Activated CD8-positive, alpha-beta memory T cell treated with anti-CD3 and anti-CD28 coated beads, Interleukin-2, amount 50 U/mL, for 48 hours (primary cell): ENCODE data around the gene ANKMY1.

Source experiments
- DNase-seq: peaks from one replicate; pipeline ENCODE4 v3.0.0-alpha.2; 2020

Gene ANKMY1

DNA sequence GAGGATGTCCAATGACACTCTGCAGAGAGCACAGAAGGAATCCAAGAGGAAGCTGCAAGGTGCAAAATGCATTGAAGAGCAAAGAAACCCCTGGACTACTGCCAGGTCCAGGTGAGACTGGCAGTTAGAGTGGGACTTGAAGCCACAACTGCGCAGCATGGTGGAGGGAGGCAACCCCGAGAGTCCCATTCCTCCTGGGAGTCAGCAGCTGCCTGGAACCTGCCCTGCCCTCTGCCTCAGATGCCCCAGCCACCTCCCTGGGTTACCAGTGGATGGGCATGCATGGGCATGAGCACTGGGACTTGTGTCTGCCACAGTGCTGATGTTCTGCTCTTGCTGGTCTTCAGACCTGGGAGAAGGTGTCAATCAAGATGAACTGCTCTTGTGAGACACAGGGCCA lies 43.2 kb downstream of the ANKMY1 start:
- DNase-seq, result peak; percentile 46

DNA sequence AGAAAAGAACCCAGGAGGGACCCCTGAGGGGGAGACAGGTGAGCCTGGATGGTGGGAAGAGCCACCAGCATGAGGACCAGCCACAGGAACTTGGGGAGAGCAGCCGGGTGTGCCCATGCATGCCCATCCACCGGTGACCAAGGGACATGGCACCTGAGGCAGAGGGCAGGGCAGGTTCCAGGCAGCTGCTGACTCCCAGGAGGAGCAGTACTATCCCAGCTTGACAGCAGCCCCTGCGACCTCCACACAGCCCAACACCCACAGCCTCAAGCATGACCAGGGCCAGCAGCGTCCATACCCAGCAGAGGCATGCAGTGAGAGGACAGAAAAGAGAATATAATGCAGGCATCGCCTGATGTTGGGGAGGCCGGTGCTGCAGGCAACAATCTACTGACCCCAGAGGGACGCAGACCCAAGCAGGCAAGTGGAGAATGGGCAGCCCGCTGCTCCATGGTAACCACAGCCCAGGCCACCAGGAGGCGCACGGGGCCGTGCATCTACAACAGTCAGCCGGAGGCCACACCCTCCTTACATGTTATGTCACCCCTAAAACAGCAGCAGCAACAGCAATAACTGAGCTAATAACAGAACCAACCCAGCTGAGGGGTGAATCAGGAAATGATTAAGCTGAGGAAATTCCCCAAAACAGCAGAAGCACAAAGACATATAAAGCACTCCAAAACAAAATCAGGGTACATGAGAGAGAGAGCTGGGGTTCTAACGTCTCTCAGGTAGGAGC lies 44.1 kb downstream of the ANKMY1 start:
- DNase-seq, result peak; percentile 90

DNA sequence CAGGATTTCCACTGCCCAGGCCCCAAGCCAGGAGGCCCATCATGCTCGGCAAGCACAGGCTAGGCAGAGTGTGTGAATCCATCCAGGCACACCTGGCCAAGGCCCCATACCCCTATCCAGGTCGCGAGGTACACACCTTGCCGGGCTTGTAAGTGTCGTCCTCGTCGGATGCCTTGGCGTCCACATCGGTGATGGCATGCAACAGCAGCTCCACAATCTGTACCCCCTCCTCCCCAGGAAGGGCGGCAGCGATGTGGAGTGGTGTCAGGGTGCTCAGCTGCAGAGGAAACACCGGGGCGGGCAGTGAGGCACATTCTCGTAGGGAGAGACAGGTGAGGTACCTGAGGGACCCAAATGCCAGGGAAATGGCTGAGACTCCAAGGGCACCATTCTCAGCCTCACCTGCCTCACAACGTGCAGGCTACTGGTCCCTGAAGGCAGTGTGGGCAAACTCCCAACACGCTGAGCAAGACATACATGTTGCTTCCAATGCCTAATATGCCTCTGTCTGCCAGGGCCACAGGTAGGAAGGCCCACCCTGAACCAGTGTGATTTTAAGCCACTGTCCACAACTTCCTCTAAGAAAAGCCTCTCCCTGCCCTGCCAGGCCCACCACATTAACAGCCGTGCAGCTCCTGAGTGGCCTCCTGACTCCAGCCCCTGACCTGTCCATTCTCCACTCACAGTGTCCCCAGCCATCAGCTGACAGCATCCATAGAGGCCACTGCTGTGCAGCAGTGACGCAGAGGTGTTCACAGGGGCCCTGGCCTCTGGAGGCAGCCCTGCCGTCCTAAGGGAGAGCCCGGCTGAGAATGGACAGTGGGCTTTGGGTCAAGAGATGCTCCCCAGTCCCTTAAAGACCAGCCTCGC lies 44.9 kb downstream of the ANKMY1 start:
- DNase-seq, result peak; percentile 44

DNA sequence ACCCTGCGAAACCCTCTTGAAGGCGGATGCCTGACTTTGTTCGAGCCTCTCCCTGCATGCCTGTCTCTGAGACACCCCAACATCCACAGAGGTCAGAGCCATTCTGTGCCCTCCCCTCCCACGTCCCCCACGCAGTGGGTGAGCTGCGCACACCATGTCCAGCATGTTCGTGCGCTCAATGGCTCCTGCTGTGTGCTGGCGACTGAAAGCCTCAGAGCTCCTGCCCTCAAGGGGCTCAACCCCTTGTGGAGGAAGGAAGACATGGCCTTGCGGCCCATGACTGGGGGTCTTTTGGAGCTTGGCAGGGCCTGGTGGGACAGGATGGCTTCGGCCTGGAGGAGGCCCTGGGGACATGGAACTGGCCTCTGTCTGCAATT lies 45.7 kb downstream of the ANKMY1 start:
- peak; percentile 32 for DNase-seq

DNA sequence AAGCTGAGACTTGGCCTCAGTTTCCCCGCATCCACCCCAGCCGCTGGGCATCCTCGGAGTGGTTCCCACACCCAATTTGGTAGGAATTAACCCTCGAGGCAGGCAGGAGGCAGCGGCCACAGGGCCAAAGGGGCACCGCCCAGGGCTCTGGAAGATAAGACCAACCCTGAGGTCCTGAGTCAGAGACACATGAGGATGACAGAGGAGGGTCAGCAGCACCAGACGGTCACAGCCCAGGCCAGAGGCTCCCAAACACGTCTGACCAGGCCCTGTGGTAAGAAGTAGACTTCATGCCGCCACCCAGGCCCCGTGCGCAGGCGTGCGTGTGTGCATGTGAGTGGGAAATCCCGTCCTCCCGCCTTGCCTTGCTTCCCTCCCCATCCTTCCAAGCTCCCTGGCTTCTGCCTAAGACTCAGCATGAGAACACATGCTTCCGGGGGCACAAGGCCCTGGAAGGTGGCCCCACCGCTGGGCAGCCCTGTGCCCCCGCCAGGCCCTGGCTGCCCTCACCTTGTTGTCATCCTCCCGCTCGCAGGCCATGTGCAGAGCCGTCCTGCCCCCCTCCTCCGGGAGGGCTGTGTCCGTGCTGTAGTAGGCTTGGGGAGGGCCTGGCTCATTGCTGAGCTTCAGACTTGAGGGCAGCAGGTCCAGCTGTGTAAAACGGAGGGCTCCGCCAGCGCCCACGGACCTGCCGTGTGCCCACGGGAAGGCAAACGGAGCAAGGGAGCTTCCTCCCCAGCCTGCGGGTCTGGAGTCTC lies 46.3 kb downstream of the ANKMY1 start:
- peak; percentile 39 for DNase-seq

DNA sequence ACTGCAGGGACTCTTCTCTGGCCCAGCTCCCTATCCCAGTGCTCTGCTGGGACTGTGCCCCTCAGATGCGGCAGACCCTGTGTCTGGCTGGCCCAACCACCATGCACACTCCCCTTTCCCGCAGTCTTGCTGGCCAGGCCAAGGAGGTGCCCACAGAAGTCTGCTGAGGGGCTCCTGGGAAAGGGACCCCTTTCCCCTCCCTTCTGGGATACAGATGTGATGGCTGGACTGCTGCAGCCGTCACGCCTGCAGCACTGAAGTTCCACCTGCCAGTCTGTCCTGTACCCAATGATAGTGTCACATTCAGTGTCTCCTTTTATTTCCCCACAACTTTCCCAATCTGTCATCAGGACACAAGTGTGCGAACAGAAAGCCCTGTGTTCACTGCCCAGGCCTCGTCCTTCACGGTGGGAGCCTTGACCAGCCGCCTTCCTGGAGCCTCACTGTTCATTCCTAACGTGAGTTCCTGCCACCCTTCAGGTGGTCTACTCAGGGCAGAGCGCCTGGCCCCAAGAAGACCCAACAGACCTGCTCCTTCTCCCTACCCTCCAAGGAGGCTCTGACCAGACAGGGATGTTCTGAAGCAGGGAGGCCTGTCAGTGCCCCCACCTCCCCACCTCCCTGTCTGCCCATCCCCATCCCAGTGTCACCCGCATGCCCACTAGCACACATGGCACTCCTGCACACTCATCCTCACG lies 47.1 kb downstream of the ANKMY1 start:
- no peak for DNase-seq

DNA sequence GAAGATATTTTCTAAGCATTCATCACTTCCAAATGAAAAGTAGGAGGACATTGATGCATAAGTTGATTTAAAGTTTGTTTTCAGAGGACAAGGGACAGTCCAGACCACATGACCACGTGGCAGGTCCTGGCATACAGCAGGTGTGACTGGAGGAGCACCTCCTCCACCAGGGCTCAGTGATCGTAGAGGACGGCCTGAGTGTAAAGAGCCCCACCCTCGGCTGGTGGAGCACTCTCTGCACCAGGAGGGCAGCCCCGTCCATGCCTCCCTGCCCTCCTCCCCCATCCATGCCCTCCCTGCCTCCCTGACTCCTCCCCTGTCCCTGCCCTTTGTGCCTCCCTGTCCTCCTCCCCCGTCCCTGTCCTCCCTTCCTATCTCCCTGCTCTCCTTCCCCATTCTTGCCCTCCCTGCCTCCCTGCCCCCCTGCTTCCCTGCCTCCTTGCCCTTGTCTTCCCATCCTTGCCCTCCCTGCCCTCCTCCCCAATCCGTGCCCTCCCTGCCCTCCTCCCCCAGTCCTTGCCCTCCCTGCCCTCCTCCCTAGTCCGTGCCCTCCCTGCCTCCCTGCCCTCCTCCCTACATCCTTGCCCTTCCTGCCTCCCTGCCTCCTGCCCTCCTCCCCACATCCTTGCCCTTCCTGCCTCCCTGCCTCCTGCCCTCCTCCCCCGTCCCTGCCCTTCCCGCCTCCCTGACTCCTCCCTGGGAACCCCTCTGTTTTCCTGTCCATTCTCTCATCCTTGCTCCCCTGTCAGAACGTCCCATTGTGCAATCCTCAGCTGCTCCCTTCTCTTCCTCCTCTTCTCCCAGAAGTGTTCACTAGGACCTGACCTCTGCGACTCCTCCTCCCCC lies 47.9 kb downstream of the ANKMY1 start:
- DNase-seq, result peak; percentile 32

DNA sequence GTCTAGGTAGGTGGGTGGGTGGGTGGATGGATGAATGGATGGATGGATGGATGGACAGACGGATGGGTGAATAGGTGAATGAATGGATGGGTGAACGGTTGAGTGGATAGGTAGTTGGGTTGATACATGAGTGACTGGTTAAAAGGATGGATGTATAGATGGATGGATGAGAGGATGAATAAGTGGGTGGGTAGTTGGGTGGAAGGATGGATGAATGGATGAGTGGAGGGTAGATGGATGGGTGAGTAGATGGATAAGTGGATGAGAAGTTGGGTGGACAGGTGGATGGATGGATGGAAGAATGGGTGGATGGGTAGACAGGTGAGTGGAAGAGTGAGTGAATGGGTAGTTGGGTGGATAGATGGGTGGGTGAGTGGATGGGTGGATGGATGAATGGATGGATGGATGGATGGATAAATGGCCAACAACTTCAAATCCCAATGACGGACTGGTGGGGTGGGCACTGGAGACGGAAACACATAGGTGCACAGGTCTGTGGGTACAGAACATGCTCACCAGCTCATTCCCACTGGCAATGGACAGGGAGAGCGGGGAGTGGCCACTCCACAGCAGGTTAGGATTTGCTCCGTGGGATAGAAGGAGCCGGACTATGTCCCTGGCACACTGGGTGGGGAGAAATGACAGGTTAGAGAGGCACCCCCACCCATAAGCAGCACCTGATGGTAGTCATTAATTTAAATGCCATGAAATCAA lies 48.8 kb downstream of the ANKMY1 start:
- peak; percentile 26 for DNase-seq

DNA sequence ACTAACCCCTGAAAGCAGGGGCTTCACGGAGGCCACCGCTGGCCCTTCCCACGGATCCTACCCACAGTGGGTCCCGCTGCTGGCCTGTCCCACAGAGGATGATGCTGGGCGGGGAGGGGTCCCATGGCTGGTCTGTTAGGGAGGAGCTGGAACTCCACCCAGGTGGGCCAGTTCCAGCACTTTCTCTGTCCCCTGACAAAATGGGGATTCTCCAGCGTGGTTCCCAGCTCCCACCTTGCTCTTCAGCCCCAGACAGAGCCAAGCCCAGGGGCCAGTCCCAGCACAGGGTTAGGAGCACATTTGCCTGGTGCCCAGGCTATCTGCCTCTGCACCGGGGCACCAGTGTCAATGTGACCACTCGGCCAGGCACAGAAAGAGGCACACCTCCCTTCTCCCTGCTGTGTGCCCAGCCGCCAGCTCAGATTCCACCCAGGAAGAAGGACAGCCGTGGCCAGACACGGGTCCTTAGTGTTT lies 50.0 kb downstream of the ANKMY1 start:
- peak; percentile 26 for DNase-seq

DNA sequence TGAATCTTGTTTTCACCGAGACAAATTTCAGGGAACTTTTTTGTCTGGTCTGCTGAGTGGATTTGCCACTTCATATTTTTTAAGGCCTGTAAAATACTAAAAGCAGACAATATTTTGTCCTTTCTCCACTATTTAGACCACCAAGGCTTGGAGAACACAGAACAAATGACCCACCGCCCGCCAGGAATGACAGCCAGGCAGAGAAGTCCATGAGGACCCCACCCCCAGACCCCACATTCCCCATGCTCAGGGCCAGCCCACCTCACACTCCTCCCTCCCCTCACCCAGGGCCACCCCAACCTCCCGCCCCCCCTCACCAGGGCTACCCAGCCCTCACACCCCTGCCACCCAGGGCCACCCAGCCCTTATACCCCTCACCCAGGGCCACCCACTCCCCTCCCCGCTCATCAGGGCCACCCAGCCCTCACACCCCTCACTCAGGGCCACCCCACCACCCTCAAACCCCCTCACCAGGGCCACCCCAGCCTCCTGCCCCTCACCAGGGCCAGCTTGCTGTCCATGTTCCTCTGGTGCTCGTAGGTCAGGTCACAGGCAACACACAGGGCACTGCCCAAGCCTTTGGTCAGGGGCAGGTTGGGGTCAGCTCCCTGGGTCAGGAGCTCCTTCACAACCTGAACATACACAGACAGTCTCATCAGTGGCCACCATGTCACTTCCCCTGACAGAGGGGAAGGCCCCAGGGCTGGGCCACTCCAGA lies 50.6 kb downstream of the ANKMY1 start:
- DNase-seq, result no peak

DNA sequence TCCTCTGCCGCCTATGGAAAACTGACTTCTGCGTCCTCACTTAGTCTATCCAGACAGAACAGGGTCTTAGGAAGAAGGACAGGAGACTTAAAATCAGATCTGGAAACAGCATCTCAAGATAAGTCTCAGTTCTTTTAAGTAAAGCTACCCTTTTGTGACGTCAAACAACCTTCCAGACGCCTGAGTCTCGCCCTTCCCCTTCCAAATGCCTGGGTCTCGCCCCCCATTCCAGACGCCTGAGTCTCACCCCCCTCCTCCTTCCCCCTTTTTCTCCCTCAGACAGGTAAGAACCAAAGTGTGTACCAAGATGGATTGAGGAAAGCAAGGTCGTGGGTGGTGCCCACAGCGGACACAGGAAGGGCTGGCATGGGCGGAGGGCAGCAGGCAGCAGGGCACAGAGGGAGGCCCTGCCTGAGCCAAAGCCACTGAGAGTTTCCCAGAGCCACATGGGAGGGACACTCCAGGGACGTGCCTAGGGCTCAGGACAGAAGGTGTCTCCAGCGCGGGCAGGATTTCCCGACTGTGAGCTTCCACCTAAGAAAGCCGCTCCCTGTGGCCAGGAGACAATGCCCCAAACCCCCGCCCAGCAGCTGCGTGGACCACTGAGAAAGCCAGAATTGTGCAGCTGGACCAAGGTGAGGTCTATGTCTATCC lies 51.3 kb downstream of the ANKMY1 start:
- DNase-seq, result peak; percentile 40

DNA sequence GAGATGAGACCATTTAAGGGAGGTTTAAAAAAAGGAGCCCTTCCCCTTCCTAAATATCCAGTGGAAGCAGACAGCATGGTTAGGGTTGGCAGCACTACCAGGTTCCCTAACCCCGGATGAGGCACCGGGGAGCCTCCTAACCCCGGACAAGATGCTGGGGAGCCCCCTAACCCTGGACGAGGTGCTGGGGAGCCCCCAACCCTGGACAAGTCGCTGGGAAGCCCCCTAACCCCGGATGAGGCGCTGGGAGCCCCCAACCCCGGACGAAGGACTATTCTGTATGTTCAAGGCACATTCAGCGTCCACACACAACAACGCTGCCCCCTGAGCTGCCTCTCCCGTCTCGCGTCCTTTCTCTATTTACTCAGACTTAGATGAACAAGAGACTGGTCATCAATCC lies 51.9 kb downstream of the ANKMY1 start:
- no peak for DNase-seq

DNA sequence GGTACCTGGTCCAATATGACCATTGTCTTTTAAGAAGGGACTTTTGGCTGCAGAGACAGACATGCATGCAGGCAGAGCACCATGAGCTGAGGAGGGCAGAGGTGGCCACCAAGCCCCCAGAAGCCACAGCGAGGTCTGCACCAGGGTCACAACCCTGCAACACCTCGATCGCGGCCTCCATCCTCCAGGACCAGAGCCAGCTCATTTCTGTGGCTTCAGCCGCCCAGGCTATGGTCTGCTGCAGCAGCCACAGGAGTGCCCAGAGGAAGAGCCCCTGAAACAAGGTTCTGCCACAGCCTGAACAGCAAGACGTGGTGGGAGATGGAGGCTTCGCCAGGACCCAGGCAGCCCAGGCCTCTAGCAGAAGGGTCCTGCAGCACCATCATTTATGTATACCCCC lies 53.9 kb downstream of the ANKMY1 start:
- DNase-seq, result no peak

DNA sequence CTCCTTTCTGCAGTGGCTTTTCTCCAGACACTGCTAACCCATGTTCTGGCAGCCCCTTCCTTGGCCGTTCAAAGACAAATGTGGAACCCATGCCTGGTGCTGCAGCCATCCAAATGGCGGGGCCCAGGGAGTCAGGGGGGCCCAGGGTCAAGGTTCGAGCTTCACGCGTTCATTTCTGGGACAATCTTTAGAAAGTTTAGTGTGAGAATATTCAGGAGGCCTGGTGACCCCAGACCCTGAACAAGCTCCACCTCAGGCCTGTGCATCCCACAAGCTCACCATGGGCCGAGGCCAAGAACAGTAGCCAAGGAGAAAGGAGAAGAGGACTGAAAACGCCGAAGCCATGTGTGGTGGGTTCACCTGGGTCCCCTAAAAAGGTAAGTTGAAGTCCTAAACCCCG lies 54.4 kb downstream of the ANKMY1 start:
- no peak for DNase-seq

DNA sequence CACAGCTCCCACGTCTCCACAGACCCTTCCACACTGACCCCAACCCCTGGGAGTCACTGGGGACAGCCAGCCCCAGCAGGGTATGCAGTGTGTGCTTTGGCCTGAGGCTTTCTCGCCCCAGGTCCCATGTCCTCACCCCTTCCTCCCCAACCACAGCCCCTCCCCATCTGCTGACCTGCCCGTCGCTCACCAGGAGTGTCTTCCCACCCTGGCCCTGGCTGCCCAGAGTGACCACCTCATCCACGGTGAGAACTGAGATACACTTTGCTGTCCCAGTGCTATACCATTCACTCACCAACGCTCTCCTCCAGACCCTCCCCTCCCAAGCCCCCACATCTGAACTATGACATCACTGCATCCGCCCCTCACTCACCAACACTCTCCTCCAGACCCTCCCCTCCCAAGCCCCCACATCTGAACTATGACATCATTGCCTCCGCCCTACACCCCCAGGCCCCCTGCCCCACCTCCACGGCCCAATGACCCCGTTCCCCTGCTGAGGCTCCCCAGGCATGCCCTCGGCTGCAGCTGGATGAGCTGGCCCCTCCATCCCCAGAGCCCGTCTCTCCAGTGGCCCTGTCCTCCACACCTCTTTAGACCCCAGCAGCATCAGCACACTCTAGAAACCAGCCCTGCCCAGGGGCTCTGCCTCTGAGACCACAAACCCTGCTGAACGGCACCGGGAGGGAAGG lies 55.2 kb downstream of the ANKMY1 start:
- DNase-seq, result peak; percentile 30

DNA sequence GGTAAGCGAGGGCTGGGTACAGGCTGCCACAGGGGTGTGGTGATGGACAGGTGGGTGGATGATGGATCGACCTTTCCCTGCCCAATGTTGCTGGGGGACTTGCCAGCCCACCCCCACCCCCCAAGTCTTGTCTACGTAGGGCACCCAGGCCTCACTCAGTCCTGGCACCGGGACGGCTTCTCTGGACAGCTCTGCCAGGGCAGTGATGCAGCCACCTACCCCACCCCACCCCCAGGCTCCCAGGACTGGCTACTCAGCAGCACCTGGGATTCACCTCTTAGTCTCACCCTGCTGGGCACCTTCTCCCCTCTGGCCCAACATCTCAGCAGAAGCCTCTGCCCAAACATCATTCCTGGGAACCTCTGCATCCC lies 55.7 kb downstream of the ANKMY1 start:
- DNase-seq, result peak; percentile 37

DNA sequence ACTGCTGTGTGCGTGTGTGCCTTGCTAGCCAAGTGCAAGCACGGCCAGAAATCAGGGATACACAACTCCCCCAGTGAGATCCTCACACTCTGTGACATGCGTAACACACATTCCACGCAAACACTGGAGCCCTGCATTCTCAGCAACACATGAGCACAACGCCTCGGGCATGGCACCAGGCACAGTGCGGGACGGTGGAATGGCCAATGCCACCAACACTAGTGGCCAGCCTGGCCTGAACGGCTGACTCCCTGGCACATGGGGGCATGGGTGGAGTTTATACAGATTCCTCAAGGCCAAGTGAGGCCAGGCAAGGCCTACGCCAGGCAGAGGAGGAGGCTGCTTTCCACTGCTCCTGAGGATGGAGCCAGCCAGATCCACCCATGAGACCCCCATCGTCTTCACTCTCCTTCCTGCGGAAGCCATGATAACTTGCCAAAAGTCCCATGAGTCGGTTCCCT lies 56.2 kb downstream of the ANKMY1 start:
- DNase-seq, result peak; percentile 18

DNA sequence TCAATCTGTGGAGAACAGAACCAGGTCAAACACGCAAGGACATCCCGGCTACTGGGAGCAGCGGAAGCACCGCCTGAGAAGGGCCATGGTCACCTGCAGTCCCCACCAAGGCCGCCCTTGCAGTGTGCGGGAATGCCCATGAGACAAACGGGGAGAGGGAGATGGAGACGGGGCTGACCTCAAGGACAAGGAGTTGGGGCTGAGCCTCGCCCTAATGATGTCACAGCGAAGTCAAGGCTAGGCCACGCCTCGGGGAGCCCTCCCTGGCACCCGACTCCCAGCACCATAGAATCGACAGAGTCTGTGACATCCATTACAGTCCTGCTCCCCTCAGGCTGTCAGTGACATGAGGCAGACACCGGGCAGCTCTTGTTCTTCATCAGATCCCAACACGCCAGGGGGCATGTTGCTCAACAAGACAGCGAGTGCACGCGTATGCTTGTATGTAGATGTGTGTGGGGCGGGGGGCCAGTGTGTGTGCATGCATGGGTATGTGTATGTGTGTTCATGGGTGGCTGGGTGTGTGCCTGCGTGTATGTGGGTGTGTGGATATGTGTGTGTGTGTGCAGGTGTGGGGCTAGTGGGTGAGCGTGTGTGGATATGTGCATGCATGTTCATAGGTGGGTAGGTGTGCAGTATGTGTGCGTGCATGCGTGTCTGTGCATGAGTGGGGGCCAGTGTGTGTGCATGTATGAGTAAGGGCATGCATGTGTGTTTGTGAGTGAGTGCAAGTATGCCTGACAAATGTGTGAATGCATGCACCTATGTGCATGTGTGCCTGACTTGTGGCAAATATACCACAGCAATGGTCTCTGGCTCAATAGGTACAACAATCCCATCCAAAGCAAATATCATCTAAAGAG lies 57.0 kb downstream of the ANKMY1 start:
- peak; percentile 44 for DNase-seq
